Calu3 (cell line): ENCODE results near the gene BRINP1. TPM values are rescaled to one million over a fixed set of nuclear protein-coding genes. Genes with fewer than 3 reads are reported as not detected.

Experiments used
- BruUV-seq: library from RNA; stranded (reverse); fragments of 400-500 nt; replicated peaks from 2 replicates; lab custom pipeline; 2021; lab: Mats Ljungman, UMichigan
- CTCF ChIA-PET: fragments of 300-600 bp; sonication (Branson Sonifier 250); formaldehyde crosslinking; loops from one replicate; lab custom pipeline; 2022; ENCODE audit warnings: antibody characterized with exemption; lab: Charles Lee
- DNase-seq: peaks from one replicate; pipeline ENCODE4 v3.0.0; 2022
- H3K27ac Mint-ChIP-seq: one replicate; pipeline ENCODE4 v1.8.0; 2022; ENCODE audit warnings: mixed read lengths; ENCODE audit not compliant: unreplicated experiment
- H3K27me3 Mint-ChIP-seq: one replicate; pipeline ENCODE4 v1.8.0; 2022; ENCODE audit warnings: mixed read lengths; ENCODE audit not compliant: unreplicated experiment
- H3K36me3 Mint-ChIP-seq: one replicate; pipeline ENCODE4 v1.8.0; 2022; ENCODE audit warnings: mild to moderate bottlenecking, moderate library complexity, mixed read lengths; ENCODE audit not compliant: insufficient read depth, unreplicated experiment
- H3K4me1 Mint-ChIP-seq: one replicate; pipeline ENCODE4 v1.8.0; 2022; ENCODE audit warnings: mild to moderate bottlenecking, low read depth, mixed read lengths; ENCODE audit not compliant: unreplicated experiment
- H3K4me3 Mint-ChIP-seq: one replicate; pipeline ENCODE4 v1.8.0; 2022; ENCODE audit warnings: mild to moderate bottlenecking, low read depth, moderate library complexity, mixed read lengths; ENCODE audit not compliant: unreplicated experiment
- H3K9me3 Mint-ChIP-seq: one replicate; pipeline ENCODE4 v1.8.0; 2022; ENCODE audit warnings: low read depth, mixed read lengths; ENCODE audit not compliant: unreplicated experiment
- intact Hi-C: fragments of 100-400 bp; cut with micrococcal nuclease; formaldehyde crosslinking; loops from one replicate; pipeline ENCODE4 v1.10.0; 2022; ENCODE audit not compliant: unreplicated experiment
- total RNA-seq: library from RNA; stranded (reverse); gene quantifications from 2 replicates; pipeline ENCODE4 v1.2.3, GENCODE V29; 2022
- TF ChIP-seq, protein P1 (sequence below): fragments of 200-600 bp; IDR thresholded peaks from one replicate; pipeline ENCODE4 v1.8.0; 2022; ENCODE audit warnings: antibody characterized with exemption; ENCODE audit not compliant: unreplicated experiment

Gene BRINP1
- total RNA-seq, 1 experiment from 2014 or later, result not detected

GRCh38 chr9:119368179-119368578 lies 1.1 kb downstream of the BRINP1 start:
- Mint-ChIP-seq H3K27me3 (no peaks in the 10 kb centered on the region), H3K9me3 (peaks cover 9% of the 10 kb centered on the region)
- CTCF ChIA-PET, result no interaction called here

DNA sequence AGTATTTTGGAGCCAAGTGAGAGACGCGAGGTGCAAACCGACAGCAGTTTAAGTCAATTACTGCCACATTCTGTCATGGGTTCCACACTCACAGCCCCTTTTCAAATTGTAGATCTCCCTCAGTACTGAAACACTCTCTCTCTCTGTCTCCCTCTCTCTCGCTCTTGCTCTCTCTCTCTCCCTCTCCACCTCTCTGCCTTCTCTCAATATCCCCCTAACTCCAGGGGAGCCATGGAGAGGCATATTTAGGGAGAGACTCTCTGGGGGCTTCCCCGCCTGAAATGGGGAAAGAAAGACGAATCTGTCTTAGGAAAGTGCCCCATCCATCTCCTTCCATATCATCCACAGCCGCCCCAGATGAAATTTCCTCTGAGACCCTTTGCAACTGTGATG lies 1.6 kb downstream of the BRINP1 start:
- Mint-ChIP-seq H3K27ac (no peak overlapping the region), H3K4me1 (no peaks in the 10 kb centered on the region), H3K27me3 (no peaks in the 10 kb centered on the region), H3K4me3 (no peak overlapping the region), H3K36me3 (no peaks in the 10 kb centered on the region), H3K9me3 (peaks cover 9% of the 10 kb centered on the region)
- intact Hi-C loops, result no loop called here
- TF ChIP-seq, protein P1, sequence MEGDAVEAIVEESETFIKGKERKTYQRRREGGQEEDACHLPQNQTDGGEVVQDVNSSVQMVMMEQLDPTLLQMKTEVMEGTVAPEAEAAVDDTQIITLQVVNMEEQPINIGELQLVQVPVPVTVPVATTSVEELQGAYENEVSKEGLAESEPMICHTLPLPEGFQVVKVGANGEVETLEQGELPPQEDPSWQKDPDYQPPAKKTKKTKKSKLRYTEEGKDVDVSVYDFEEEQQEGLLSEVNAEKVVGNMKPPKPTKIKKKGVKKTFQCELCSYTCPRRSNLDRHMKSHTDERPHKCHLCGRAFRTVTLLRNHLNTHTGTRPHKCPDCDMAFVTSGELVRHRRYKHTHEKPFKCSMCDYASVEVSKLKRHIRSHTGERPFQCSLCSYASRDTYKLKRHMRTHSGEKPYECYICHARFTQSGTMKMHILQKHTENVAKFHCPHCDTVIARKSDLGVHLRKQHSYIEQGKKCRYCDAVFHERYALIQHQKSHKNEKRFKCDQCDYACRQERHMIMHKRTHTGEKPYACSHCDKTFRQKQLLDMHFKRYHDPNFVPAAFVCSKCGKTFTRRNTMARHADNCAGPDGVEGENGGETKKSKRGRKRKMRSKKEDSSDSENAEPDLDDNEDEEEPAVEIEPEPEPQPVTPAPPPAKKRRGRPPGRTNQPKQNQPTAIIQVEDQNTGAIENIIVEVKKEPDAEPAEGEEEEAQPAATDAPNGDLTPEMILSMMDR, result no peak
- no TSS peak for BruUV-seq
- no peak for DNase-seq
- CTCF ChIA-PET, result interaction anchor here (0.7 kb wide), 1 partner anchor 971 kb away, joined by 3 read pairs; no protein-coding TSS in a partner anchor

More at GRCh38 chr9:119368179-119368578, 1.1 kb downstream of the BRINP1 start:
- TF ChIP-seq, protein P1, result no peak
- H3K4me1 Mint-ChIP-seq, result no peaks in the 10 kb centered on the region
- DNase-seq, result no peak
- H3K36me3 Mint-ChIP-seq, result no peaks in the 10 kb centered on the region
- BruUV-seq, result no TSS peak
- H3K4me3 Mint-ChIP-seq, result no peak overlapping the region
- intact Hi-C loops, result no loop called here
- no peak overlapping the region for H3K27ac Mint-ChIP-seq

DNA sequence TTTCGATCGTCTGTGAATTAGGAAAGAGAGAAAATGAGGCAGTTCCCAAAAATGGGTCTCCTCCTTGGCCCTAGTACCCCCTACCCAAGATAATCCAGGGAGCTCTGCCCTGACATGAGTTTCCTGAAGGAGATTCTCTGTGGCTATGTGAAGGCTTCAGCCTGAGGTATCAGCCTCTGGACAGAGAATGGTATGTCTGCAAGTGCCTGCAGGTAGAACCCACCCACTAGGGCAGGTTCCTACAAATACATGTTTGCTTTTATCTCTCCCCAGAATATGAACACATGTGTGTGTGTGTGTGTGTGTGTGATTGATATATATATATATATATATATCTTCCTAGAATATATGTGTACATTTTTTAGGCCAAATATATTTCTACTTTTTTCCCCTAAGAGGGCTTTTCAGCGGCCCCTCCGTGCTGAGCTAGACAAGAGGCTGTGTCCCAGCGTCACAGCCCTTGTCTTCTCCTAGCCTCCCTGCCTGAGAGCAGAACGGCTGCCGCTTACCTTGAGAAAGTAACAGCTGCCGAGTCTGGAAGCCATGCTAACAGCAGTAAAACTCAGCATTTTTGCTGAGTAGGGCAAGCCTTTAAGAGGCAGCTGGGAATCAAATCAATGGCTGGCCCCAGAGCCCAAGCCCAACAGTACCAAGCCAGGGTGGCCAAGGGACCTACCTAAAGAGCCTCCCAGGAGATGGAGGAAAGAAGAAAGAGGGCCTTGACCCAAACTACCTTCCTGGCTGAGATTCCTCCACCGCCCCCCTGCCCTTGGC lies 2.1 kb downstream of the BRINP1 start:
- Mint-ChIP-seq H3K9me3 (peaks cover 11% of the 10 kb centered on the region), H3K27me3 (no peaks in the 10 kb centered on the region), H3K27ac (no peak overlapping the region), H3K36me3 (no peaks in the 10 kb centered on the region), H3K4me3 (no peak overlapping the region), H3K4me1 (no peaks in the 10 kb centered on the region)
- intact Hi-C loops, result no loop called here
- TF ChIP-seq, protein P1, result no peak
- BruUV-seq, result no TSS peak
- DNase-seq, result no peak
- CTCF ChIA-PET, result interaction anchor here (0.7 kb wide), 1 partner anchor 970 kb away, joined by 3 read pairs; no protein-coding TSS in a partner anchor

DNA sequence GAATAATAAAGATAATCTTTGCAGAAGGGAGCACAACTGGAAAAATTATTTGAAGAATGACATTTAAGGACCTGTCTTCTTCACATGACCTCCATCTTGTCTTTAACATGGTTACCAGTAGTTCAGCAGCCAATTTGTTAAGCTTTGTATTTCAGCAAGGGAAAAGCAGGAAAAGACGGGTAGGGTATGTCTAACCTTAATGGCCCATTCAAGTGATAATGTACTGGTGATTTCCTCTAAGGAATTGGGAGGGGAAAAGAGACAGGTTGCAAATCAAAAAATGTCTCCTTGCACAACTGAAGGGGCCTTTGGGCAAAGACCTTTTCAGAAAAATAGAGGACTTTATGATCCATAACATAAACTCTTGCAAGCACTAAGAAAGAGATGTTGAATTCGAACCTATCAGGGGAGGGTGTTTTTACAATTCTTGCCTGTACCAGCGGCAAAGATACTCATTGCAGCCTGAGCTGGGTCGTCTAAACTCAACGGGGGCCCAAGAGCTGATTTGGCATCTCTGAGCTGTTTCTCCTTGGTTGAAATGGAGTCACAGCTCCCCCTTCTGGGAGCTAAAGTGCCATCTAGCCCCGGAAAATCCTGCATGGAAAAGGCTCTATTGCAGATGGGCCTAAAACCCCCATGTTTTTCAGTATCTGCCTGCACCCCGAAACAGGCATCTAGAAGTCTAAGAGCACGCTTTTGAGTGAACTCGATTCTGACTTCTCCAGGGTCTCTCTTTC lies 3.8 kb downstream of the BRINP1 start:
- no peak for DNase-seq
- Mint-ChIP-seq H3K4me1 (no peaks in the 10 kb centered on the region), H3K27me3 (no peaks in the 10 kb centered on the region), H3K36me3 (no peaks in the 10 kb centered on the region), H3K4me3 (no peak overlapping the region), H3K27ac (no peak overlapping the region), H3K9me3 (peaks cover 9% of the 10 kb centered on the region)
- intact Hi-C loops, result no loop called here
- TF ChIP-seq, protein P1, result no peak
- CTCF ChIA-PET, result no interaction called here
- no TSS peak for BruUV-seq
